CD14-positive monocyte (primary cell): ENCODE data around the gene SIGLEC12. TPM values are rescaled to one million over a fixed set of nuclear protein-coding genes. Genes with fewer than 3 reads are reported as not detected.

Experiments
- DNase-seq, 3 donors: peaks; one replicate each; pipeline ENCODE4 v3.0.0-alpha.2; 2011 to 2022
- H2AFZ ChIP-seq: 2 replicates; pipeline ENCODE4 v1.6.0; 2012; ENCODE audit warnings: mild to moderate bottlenecking, low read depth, low read length, inconsistent platforms; ENCODE audit not compliant: insufficient read depth, poor library complexity, severe bottlenecking
- H3K27ac ChIP-seq, 2 donors: 1 replicate in 1 of 2; 2 replicates in 1 of 2; pipeline ENCODE4 v1.5.1; 2012 to 2013; ENCODE audit warnings: low read length in 2 of 2, control low read depth in 1 of 2, inconsistent platforms in 1 of 2, low read depth in 1 of 2, mild to moderate bottlenecking in 1 of 2
- H3K27me3 ChIP-seq, 2 donors: one replicate each; pipeline versions ENCODE4 v1.6.0 to v1.6.1; 2011 to 2013; ENCODE audit warnings: low read length in 2 of 2; ENCODE audit not compliant: control insufficient read depth in 2 of 2, insufficient read depth in 2 of 2
- H3K36me3 ChIP-seq, 2 donors: replicated peaks in 1 of 2; 1 replicate in 1 of 2; 2 replicates in 1 of 2; pipeline versions ENCODE4 v1.5.1 to v1.6.1; 2012 to 2013; ENCODE audit warnings: low read length in 2 of 2, control low read depth in 1 of 2, inconsistent platforms in 1 of 2, mild to moderate bottlenecking in 1 of 2; ENCODE audit not compliant: insufficient read depth in 2 of 2, control insufficient read depth in 1 of 2
- H3K4me1 ChIP-seq, 2 donors: 1 replicate in 1 of 2; 2 replicates in 1 of 2; pipeline versions ENCODE4 v1.5.1 to v1.6.1; 2012 to 2013; ENCODE audit warnings: low read length in 2 of 2, control low read depth in 1 of 2, inconsistent platforms in 1 of 2, mild to moderate bottlenecking in 1 of 2, moderate library complexity in 1 of 2; ENCODE audit not compliant: insufficient read depth in 2 of 2, control insufficient read depth in 1 of 2
- H3K4me2 ChIP-seq: replicated peaks from 2 replicates; pipeline ENCODE3; 2012; ENCODE audit warnings: low read length, moderate library complexity, mild to moderate bottlenecking; ENCODE audit not compliant: poor library complexity, severe bottlenecking; ENCODE audit errors: extremely low read depth
- H3K4me3 ChIP-seq, 3 experiments: fragments of 200-600 bp in 1 of 3; sonication (generic) in 1 of 3; replicated peaks in 1 of 3; 1 replicate in 2 of 3; 2 replicates in 1 of 3; pipeline ENCODE4 v1.5.1; 2011 to 2013; ENCODE audit warnings: low read length in 3 of 3, mild to moderate bottlenecking in 3 of 3, control low read depth in 2 of 3, low read depth in 2 of 3, inconsistent platforms in 1 of 3, moderate library complexity in 1 of 3
- H3K79me2 ChIP-seq: 2 replicates; pipeline ENCODE4 v1.6.0; 2012; ENCODE audit warnings: mild to moderate bottlenecking, control low read depth, inconsistent platforms, low read length, moderate library complexity; ENCODE audit not compliant: insufficient read depth
- H3K9ac ChIP-seq: 2 replicates; pipeline ENCODE4 v1.6.0; 2017; ENCODE audit warnings: low read length, mild to moderate bottlenecking; ENCODE audit not compliant: insufficient read depth, poor library complexity, severe bottlenecking
- H3K9me3 ChIP-seq, 2 donors: replicated peaks in 1 of 2; 1 replicate in 1 of 2; 2 replicates in 1 of 2; pipeline versions ENCODE4 v1.5.1 to v1.6.1; 2012 to 2013; ENCODE audit warnings: low read length in 2 of 2, control low read depth in 1 of 2; ENCODE audit not compliant: control insufficient read depth in 1 of 2, insufficient read depth in 1 of 2
- H4K20me1 ChIP-seq: 2 replicates; pipeline ENCODE4 v1.6.0; 2012; ENCODE audit warnings: mild to moderate bottlenecking, low read length, control low read depth, moderate library complexity; ENCODE audit not compliant: insufficient read depth
- H3K27ac Mint-ChIP-seq, 7 donors: one replicate each; pipeline ENCODE4 v1.8.0; 2020; ENCODE audit warnings: mild to moderate bottlenecking in 7 of 7, mixed read lengths in 7 of 7, moderate library complexity in 6 of 7, inconsistent platforms in 2 of 7
- H3K27me3 Mint-ChIP-seq, 3 donors: one replicate each; pipeline ENCODE4 v1.8.0; 2021 to 2022; ENCODE audit warnings: low read depth in 3 of 3, mild to moderate bottlenecking in 3 of 3, mixed read lengths in 3 of 3, moderate library complexity in 3 of 3, inconsistent platforms in 1 of 3
- H3K36me3 Mint-ChIP-seq, 2 donors: one replicate each; pipeline ENCODE4 v1.8.0; 2020; ENCODE audit warnings: mixed read lengths in 2 of 2, inconsistent platforms in 1 of 2, mild to moderate bottlenecking in 1 of 2
- H3K4me1 Mint-ChIP-seq: one replicate; pipeline ENCODE4 v1.8.0; 2020; ENCODE audit warnings: mild to moderate bottlenecking, mixed read lengths
- H3K4me3 Mint-ChIP-seq, 2 donors: one replicate each; pipeline ENCODE4 v1.8.0; 2020; ENCODE audit warnings: mild to moderate bottlenecking in 2 of 2, mixed read lengths in 2 of 2, moderate library complexity in 1 of 2
- H3K9me3 Mint-ChIP-seq, 7 donors: one replicate each; pipeline ENCODE4 v1.8.0; 2020 to 2022; ENCODE audit warnings: mixed read lengths in 7 of 7, mild to moderate bottlenecking in 6 of 7, moderate library complexity in 6 of 7, inconsistent platforms in 2 of 7
- CTCF ChIP-seq: fragments of 200-600 bp; IDR thresholded peaks from one replicate; pipeline ENCODE4 v1.8.0; 2022; ENCODE audit warnings: antibody characterized with exemption, mild to moderate bottlenecking
- WGBS: methylation state at CpG from one replicate; pipeline ENCODE4 v1.1.5; 2013; ENCODE audit warnings: missing lambda C conversion rate; ENCODE audit not compliant: insufficient coverage; 5-methylcytosine and 5-hydroxymethylcytosine counted together
- intact Hi-C, 2 donors: fragments of 100-400 bp; cut with micrococcal nuclease; formaldehyde crosslinking; loops; one replicate each; pipeline versions ENCODE4 v1.15.0 to v1.15.1; 2023
- polyA plus RNA-seq, 3 donors: library from polyadenylated mRNA; depleted of rRNA in 1 of 3; unstranded in 2 of 3; stranded (reverse) in 1 of 3; fragments of 300-500 nt in 2 of 3; fragments of >200 nt in 1 of 3; fragmentation: Illumina TruSeq in 2 of 3; gene quantifications; 1 replicate in 2 of 3; 2 replicates in 1 of 3; pipeline ENCODE4 v1.2.3, GENCODE V29; 2012 to 2021

Gene SIGLEC12
- polyA plus RNA-seq, 3 donors: 0.24 to 1.8 (median 1.3) TPM

- Mint-ChIP-seq H3K4me3 (peak overlapping the region in 1 of 2 donors; percentile 74), H3K27ac (no peak overlapping the region), H3K4me1 (peaks cover 16% of the 10 kb centered on the region), H3K27me3 (peaks cover 44 to 66% (median 57%) of the 10 kb centered on the region in 3 donors), H3K36me3 (peaks cover 0 to 4% of the 10 kb centered on the region in 2 donors), H3K9me3 (peaks cover 0 to 10% (median 0%) of the 10 kb centered on the region in 7 donors)
- 92% methylated on average over 8 of the region's 10 CpGs for WGBS
- DNase-seq: no peak
- intact Hi-C loops: no loop called here
- no peaks in the 10 kb centered on the region for H3K9me3 ChIP-seq
- no peak overlapping the region for H3K4me3 ChIP-seq
- no peak overlapping the region for H3K4me2 ChIP-seq
- H3K27ac ChIP-seq: no peak overlapping the region
- no peaks in the 10 kb centered on the region for H3K36me3 ChIP-seq
- H2AFZ ChIP-seq: no peak overlapping the region
- no peaks in the 10 kb centered on the region for H3K79me2 ChIP-seq
- peaks cover 7 to 37% of the 10 kb centered on the region in 2 donors for H3K27me3 ChIP-seq
- H3K9ac ChIP-seq: no peak overlapping the region
- no peaks in the 10 kb centered on the region for H4K20me1 ChIP-seq
- TF ChIP-seq CTCF: no peak
- peaks cover 12 to 13% of the 10 kb centered on the region in 2 donors for H3K4me1 ChIP-seq
Observed at GRCh38 chr19:51541458-51542357, 40.1 kb upstream of the SIGLEC12 start.

- no peaks in the 10 kb centered on the region for H3K36me3 ChIP-seq
- Mint-ChIP-seq H3K27ac (no peak overlapping the region), H3K36me3 (peaks cover 0 to 4% of the 10 kb centered on the region in 2 donors), H3K4me3 (no peak overlapping the region), H3K27me3 (peaks cover 31 to 49% (median 48%) of the 10 kb centered on the region in 3 donors), H3K9me3 (peaks cover 0 to 10% (median 0%) of the 10 kb centered on the region in 7 donors), H3K4me1 (no peaks in the 10 kb centered on the region)
- no peak for TF ChIP-seq CTCF
- H2AFZ ChIP-seq: no peak overlapping the region
- H3K79me2 ChIP-seq: no peaks in the 10 kb centered on the region
- no peak for DNase-seq
- H4K20me1 ChIP-seq: no peaks in the 10 kb centered on the region
- H3K4me3 ChIP-seq: no peak overlapping the region
- H3K4me1 ChIP-seq: no peaks in the 10 kb centered on the region
- no peak overlapping the region for H3K27ac ChIP-seq
- no peak overlapping the region for H3K9ac ChIP-seq
- no peaks in the 10 kb centered on the region for H3K9me3 ChIP-seq
- WGBS: 100% methylated on average over 3 of the region's 4 CpGs
- peaks cover 7 to 25% of the 10 kb centered on the region in 2 donors for H3K27me3 ChIP-seq
- H3K4me2 ChIP-seq: no peak overlapping the region
- intact Hi-C loops: no loop called here
Observed at GRCh38 chr19:51539821-51540366, 38.3 kb upstream of the SIGLEC12 start.
